ENCODE results near the gene ARID2. TPM values are rescaled to one million over a fixed set of nuclear protein-coding genes. Genes with fewer than 3 reads are reported as not detected.

ARID2 gene
- total RNA-seq, result 19.3 and 25.0 TPM in 2 replicates

- peak within 1 kb of the TSS; percentile 95 for H3K4me3 ChIP-seq (ENCODE audit: low read depth, low read length)
- DNase-seq (ENCODE audit: low read depth), result peak; percentile 75
- TF ChIP-seq CTCF (IDR thresholded peaks at IDR 0.05; ENCODE audit: insufficient read depth, low read depth, low read length), result no peak
These were observed at the start of gene ARID2 for GRCh38 chr12:45729233-45730083. Gene ARID2 (plus strand): TSS chr12:45729706. CDS start chr12:45729837, 131 bp downstream.

- no peak for TF ChIP-seq CTCF (IDR thresholded peaks at IDR 0.05; ENCODE audit: insufficient read depth, low read depth, low read length)
- H3K4me3 ChIP-seq (ENCODE audit: low read depth, low read length), result no peak overlapping the region
- DNase-seq (ENCODE audit: low read depth), result no peak
These were observed 49.1 kb upstream of the ARID2 start for GRCh38 chr12:45680362-45680761.

GRCh38 chr12:45681465-45681864, 48.0 kb upstream of the ARID2 start:
- DNase-seq (ENCODE audit: low read depth), result no peak
- H3K4me3 ChIP-seq (ENCODE audit: low read depth, low read length), result no peak overlapping the region
- no peak for TF ChIP-seq CTCF (IDR thresholded peaks at IDR 0.05; ENCODE audit: insufficient read depth, low read depth, low read length)

GRCh38 chr12:45685680-45686079, 43.8 kb upstream of the ARID2 start:
- no peak overlapping the region for H3K4me3 ChIP-seq (ENCODE audit: low read depth, low read length)
- TF ChIP-seq CTCF (IDR thresholded peaks at IDR 0.05; ENCODE audit: insufficient read depth, low read depth, low read length), result no peak
- no peak for DNase-seq (ENCODE audit: low read depth)

GRCh38 chr12:45687081-45688015, 42.2 kb upstream of the ARID2 start:
- H3K4me3 ChIP-seq (ENCODE audit: low read depth, low read length), result no peak overlapping the region
- TF ChIP-seq CTCF (IDR thresholded peaks at IDR 0.05; ENCODE audit: insufficient read depth, low read depth, low read length), result no peak
- DNase-seq (ENCODE audit: low read depth), result no peak

GRCh38 chr12:45688183-45688582, 41.3 kb upstream of the ARID2 start:
- H3K4me3 ChIP-seq (ENCODE audit: low read depth, low read length), result no peak overlapping the region
- no peak for DNase-seq (ENCODE audit: low read depth)
- no peak for TF ChIP-seq CTCF (IDR thresholded peaks at IDR 0.05; ENCODE audit: insufficient read depth, low read depth, low read length)

Data from fibroblast of villous mesenchyme (primary cell).